HG03439 (cell line): ENCODE data around the gene ITGB5.
A peak's percentile ranks its signal among the peaks of the same experiment; 100 is the strongest.

ENCODE experiments used
- ATAC-seq: cut with Tn5 transposase; IDR thresholded peaks from one replicate; pipeline ENCODE4 v1.9.1; 2021; ENCODE audit warnings: mild to moderate bottlenecking, moderate library complexity; ENCODE audit not compliant: unreplicated experiment

ITGB5 gene

GRCh38 chr3:124896824-124897526 lies 9.8 kb upstream of the ITGB5 start:
- ATAC-seq = no peak

DNA sequence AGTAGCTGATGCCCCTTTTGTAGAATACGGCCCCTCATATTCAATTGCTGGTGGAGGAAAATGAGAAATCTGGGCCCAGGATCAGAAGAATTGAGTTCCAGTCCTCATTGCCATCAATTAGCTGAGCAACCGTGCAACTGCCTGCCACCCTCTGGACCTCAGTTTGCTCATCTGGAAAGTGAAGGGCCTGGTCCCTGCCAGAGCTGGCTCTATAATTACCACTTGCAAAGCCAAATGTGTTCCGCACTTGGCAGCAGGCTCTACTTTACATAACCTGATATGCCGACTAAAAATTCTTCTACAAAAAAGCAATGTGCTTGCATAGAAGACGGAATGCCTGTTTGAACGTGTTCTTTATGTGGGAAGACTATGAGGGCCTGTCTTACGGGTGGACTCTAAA lies 8.6 kb upstream of the ITGB5 start:
- no peak for ATAC-seq

DNA sequence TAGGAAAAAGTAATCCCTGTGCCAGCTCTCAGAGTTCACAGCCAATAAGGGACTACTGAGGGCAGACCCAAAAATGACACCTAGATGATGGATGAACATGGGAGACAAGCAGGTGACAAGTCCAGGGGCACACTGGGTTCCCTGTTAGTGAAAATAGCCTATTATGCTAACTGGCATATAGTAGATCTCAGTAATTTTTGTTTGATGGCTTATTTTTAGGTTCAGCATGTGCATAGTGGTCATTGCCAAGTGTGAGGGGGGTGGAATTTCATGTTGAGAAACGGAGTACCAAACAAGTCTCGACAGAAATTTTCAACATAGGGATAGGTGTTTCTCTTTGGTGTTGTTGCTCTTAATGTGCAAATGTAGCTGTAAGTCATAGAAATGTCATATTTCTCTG lies 6.4 kb upstream of the ITGB5 start:
- ATAC-seq = no peak

GRCh38 chr3:124890573-124891190 lies 3.5 kb upstream of the ITGB5 start:
- ATAC-seq = no peak

DNA sequence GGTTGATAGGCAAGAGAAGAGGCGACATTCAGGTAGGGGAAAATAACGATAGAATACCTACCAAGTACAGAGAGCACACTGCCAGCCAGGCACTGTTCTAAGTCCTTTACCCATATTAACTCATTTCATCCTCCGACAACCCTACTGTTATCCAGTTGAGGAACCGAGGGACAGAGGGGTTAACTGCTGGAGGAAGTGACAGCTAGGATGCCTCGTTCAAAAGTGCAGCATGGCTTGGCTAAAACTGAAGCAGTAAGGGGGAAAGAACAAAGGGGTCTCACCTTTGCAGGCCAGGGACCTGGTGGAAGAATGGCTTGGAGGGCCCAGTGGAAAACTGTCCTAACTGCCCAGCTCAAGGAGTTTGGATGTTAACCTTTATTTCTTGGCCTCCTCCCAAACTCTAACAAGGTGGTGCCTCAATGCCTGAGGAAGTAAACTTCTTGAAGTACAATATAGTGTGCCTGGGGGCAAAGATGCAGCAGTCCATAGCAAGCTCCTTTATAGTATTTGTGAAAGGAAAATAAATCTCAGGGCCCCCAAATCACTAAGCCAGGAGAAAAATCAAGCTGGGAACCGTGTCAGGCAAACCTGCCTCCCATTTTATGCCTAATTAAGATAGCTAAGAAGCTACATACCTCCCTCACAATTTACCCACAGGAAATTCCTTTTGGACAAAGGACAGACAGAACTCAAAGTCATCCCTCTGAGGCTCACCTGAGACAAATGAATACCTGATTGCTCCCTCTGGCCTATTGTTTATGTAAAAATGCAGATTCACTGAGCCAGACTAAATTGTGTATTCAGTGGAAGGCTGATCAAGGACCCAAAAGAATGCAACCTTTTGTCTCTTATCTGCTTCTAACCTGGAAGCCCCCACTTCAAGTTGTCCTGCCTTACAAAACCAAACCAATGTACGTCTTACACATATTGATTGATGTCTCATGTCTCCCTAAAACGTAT lies 1.6 kb upstream of the ITGB5 start:
- ATAC-seq = no peak

- ATAC-seq = no peak
These were observed 750 bp upstream of the ITGB5 start for GRCh38 chr3:124887932-124888298.

DNA sequence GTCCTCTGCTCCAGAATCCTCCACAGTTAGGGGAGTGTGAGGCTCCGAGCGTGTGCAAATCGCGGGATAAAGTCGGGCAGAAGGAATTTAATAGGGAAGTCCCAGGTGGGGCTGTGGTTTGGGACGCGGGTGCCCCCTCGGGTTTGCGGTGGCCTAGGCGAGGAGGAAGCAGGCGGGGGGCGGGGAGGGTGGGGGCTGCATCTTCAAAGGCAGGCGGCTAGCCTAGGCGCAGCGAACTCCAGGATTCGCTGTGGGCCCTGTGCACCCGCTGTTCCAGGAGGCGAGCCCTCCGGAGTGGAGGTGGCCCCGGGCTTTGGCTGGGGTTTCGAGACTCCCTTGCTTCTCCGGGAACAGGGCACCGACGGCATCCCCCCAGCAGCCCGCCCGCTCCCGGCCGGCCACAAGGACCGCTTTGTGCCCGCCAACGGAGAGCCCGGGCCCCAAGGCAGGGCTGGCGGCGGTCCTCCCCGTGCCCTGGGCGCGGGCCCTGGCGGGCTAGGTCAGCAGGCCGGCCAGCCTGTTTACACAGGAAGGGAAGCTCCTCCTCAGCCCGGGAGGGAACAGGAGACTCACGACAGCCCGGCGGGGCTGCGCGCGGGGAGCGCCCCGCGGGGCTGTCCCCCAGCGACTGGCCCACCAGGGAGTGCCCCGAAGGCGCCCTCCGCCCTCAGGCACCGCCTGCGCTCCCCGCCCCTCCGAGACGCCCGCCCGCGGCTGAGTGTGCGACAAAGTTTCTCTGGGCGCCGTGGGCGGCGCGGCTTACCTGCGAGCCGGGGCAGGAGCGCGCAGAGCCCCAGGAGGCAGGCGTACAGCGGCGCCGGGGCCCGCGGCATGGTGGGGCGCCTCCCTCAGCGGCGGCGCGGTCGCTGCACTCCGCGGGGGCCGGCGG lies 753 bp downstream of the ITGB5 start:
- ATAC-seq = peak; percentile 31

GRCh38 chr3:124885466-124886167 lies 1.5 kb downstream of the ITGB5 start:
- no peak for ATAC-seq

- no peak for ATAC-seq
These were observed 2.6 kb downstream of the ITGB5 start for GRCh38 chr3:124884474-124885101.

GRCh38 chr3:124883766-124884473 lies 3.2 kb downstream of the ITGB5 start:
- no peak for ATAC-seq

DNA sequence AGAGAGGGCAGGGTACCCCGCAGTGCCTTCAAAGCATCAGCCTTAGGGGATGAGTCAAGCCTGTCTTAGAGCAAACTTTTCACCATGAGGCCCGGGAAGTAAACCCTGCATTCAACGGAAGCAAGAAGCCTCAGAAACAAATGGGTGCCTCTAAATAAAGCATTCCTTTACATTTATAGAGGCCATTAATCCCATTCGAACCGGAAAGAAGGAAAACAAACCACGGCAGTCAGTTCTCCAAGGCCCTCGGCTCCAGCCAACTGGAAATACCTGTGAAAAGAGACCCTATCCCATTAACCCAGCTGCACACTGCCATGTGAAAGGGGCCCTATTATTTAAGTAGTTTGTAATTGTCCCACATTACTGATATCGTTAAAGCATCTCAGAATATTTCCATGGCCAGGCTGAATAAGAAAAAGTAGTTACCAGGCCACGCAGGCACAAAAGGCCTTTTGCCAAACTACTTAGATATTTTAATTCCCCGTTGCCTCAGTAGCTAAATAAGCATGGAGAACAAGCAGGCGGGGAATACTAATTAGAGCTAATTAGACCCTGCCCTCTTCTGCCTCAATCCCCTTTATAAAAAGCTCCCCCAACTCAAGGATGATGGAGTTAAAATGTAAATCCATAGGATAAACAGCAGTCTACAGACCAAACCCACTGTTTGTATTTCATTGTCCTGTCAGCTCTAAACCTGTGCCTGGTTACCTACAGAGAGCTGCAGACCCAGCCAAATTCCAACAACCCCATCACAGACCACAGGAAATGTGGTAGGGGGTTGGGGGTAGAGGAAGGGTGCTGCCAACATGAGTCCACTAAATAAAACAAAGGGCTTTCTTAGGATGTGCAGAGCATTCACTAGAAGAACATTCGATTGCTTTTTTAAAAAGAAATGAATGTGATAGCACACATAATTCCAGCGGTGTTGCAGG lies 4.1 kb downstream of the ITGB5 start:
- ATAC-seq = no peak

GRCh38 chr3:124881976-124882697 lies 5.0 kb downstream of the ITGB5 start:
- no peak for ATAC-seq

DNA sequence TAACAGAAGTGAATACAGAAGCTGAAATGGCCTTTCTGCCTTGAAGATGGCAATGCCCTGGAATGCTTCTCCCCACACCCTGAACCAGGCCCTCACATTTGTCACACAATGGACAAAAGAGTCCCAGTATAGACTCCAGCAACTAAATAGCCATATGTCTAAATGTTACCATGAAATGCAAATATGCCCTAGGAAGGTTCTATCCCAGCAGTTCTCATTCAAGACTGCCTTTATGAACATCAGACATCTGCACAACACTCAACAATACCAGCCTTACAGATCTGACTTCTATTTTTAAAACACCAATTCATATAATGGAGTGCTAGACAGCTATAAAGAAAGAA lies 7.9 kb downstream of the ITGB5 start:
- no peak for ATAC-seq

DNA sequence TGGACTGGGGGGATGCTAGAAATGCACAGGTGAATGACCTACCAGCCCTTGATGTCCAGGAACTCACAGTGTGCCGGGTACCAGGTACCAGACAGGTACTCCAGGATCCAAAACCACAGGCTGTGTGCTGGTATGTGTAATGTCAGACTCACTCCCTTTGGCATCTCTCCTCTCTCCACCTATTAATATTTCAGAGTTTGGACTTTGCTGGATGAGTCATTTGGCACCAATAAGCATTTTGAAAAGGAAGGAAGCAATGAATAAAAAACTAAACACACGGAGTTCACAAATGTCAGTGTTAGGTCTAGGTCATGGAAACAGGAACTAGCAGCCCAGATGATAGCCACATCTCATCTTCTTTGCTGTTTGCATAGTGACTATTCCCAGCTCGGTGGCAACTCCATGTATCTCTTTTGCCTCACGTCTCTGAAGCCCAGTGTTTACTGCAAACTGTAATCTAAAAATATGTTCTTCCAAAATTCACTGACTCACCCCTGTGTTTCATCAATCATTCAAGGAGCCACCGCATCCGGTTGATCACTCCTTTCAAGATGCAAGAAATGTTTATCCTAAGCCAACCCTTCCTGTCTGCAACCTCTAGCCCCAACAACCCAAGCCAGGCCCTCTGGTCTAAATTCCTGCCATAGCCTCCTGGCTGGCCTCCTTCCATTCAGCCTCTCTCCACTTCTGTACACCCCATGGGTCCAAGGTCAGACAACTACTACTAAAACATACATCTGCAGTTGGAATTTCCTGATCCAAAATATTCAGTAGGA lies 8.4 kb downstream of the ITGB5 start:
- ATAC-seq = no peak

DNA sequence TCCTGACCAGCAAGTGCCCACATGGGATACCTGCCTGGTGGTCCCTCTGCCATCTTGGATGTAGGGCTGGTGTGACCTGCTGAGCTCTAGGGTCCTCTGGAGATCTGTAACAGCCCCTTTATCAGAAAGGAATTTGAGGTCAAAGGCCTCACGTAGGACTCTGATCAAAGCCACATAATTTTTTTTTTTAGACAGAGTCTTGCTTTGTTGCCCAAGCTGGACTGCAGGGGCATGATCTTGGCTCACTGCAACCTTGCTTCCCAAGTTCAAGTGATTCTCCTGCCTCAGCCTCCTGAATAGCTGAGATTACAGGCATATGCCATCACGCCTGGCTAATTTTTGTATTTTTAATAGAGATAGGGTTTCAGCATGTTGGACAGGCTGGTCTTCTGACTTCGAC lies 9.5 kb downstream of the ITGB5 start:
- ATAC-seq = no peak

DNA sequence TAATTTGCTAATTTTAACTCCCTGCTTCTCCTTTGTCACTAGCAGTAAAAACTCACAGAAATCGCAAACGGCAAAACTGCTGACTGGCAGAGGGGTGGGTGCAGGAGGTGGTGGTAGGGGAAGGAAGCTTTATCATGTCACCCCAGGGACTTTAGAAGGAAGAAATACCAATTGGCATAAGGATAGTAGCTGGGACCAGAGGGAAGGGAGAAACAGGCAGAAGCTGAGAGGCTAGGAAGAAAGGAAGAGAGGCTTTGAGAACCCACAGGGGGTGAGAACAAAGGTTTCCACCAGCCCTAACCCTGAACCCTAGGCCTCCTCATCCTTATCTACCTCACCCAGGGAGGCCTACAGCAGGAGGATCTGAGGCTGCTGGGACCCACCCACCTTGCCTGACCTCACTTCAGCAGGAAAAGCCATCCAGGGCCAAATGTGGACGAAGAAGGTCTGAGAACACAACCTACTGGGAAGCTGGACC lies 10.7 kb downstream of the ITGB5 start:
- no peak for ATAC-seq

- ATAC-seq = no peak
These were observed 13.9 kb downstream of the ITGB5 start for GRCh38 chr3:124873226-124873625.
